ENCODE results near the gene MDN1.

The MDN1 gene

GRCh38 chr6:89807581-89807980, 12.0 kb downstream of the MDN1 start:
- Histone ChIP-seq H3K27me3 (ENCODE audit: insufficient read depth, insufficient read length) (no peaks in the 10 kb centered on the region), H3K4me1 (ENCODE audit: insufficient read depth, insufficient read length) (no peaks in the 10 kb centered on the region), H3K9ac (ENCODE audit: insufficient read length, low read depth) (no peak overlapping the region), H3K4me3 (ENCODE audit: insufficient read length, low read depth) (no peak overlapping the region), H3K9me3 (ENCODE audit: insufficient read depth, low read length) (no peaks in the 10 kb centered on the region), H3K36me3 (ENCODE audit: insufficient read depth, insufficient read length, low read length) (peaks cover 9% of the 10 kb centered on the region)
- DNase-seq (ENCODE audit: low read depth, low spot score), result no peak
- TF ChIP-seq ZNF274 (IDR thresholded peaks at IDR 0.05; ENCODE audit: low read depth, low read length) (no peak), YY1 (IDR thresholded peaks at IDR 0.05; ENCODE audit: insufficient read depth, insufficient read length) (no peak), SUZ12 (IDR thresholded peaks at IDR 0.05; ENCODE audit: extremely low read depth, insufficient read depth, insufficient read length) (no peak)

DNA sequence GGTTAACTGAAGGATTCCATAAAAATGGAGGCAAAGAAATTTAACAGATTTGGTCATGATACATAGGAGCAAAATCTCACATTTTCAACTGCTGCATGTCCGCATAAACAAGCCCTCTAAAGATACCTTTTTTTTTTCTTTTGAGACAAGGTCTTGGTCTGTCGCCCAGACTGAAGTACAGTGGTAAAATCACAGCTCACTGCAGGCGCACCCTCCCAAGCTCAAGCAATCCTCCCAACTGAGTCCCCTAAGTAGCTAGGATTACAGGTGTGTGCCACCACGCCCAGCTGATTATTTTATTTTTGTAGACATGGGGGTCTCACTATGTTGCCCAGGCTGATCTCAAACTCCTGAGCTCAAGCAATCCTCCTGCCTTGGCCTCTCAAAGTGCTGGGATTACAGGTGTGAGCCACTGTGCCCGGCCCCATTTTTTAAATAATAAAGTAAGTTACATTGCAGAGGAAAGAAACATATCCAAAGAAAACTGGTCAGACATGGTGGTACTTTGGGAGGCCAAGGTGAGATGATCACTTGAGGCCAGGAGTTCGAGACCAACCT, 13.7 kb downstream of the MDN1 start:
- Histone ChIP-seq H3K4me3 (ENCODE audit: insufficient read length, low read depth) (no peak overlapping the region), H3K36me3 (ENCODE audit: insufficient read depth, insufficient read length, low read length) (peaks cover 22% of the 10 kb centered on the region), H3K9me3 (ENCODE audit: insufficient read depth, low read length) (no peaks in the 10 kb centered on the region), H3K27me3 (ENCODE audit: insufficient read depth, insufficient read length) (no peaks in the 10 kb centered on the region), H3K4me1 (ENCODE audit: insufficient read depth, insufficient read length) (no peaks in the 10 kb centered on the region), H3K9ac (ENCODE audit: insufficient read length, low read depth) (no peak overlapping the region)
- no peak for DNase-seq (ENCODE audit: low read depth, low spot score)
- TF ChIP-seq YY1 (IDR thresholded peaks at IDR 0.05; ENCODE audit: insufficient read depth, insufficient read length), result no peak
- TF ChIP-seq SUZ12 (IDR thresholded peaks at IDR 0.05; ENCODE audit: extremely low read depth, insufficient read depth, insufficient read length), result no peak
- TF ChIP-seq ZNF274 (IDR thresholded peaks at IDR 0.05; ENCODE audit: low read depth, low read length), result no peak

DNA sequence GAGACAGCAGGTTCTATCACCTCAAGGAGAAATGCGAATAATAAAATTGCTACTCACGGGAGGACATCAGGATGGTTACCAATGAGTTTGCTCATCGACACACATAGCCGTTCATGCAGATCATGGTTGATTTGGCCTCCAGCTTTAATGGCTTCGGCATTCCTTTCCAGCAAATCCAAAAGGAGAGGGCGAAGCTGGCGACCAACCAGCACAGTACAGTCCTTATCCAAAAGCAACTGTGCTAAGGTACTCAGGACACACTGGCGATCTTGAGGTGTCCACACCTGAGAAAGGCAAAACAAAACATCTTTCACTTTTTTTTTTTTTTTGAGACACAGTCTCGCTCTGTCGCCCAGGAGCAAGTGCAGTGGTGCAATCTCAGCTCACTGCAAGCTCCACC, 16.3 kb downstream of the MDN1 start:
- Histone ChIP-seq H3K4me3 (ENCODE audit: insufficient read length, low read depth) (no peak overlapping the region), H3K9me3 (ENCODE audit: insufficient read depth, low read length) (no peaks in the 10 kb centered on the region), H3K27me3 (ENCODE audit: insufficient read depth, insufficient read length) (no peaks in the 10 kb centered on the region), H3K9ac (ENCODE audit: insufficient read length, low read depth) (no peak overlapping the region), H3K4me1 (ENCODE audit: insufficient read depth, insufficient read length) (no peaks in the 10 kb centered on the region), H3K36me3 (ENCODE audit: insufficient read depth, insufficient read length, low read length) (peaks cover 38% of the 10 kb centered on the region)
- TF ChIP-seq SUZ12 (IDR thresholded peaks at IDR 0.05; ENCODE audit: extremely low read depth, insufficient read depth, insufficient read length) (no peak), YY1 (IDR thresholded peaks at IDR 0.05; ENCODE audit: insufficient read depth, insufficient read length) (no peak), ZNF274 (IDR thresholded peaks at IDR 0.05; ENCODE audit: low read depth, low read length) (no peak)
- no peak for DNase-seq (ENCODE audit: low read depth, low spot score)

GRCh38 chr6:89799756-89800155, 19.8 kb downstream of the MDN1 start:
- Histone ChIP-seq H3K4me3 (ENCODE audit: insufficient read length, low read depth) (no peak overlapping the region), H3K9me3 (ENCODE audit: insufficient read depth, low read length) (no peaks in the 10 kb centered on the region), H3K4me1 (ENCODE audit: insufficient read depth, insufficient read length) (no peaks in the 10 kb centered on the region), H3K27me3 (ENCODE audit: insufficient read depth, insufficient read length) (no peaks in the 10 kb centered on the region), H3K9ac (ENCODE audit: insufficient read length, low read depth) (no peak overlapping the region), H3K36me3 (ENCODE audit: insufficient read depth, insufficient read length, low read length) (peaks cover 45% of the 10 kb centered on the region)
- TF ChIP-seq YY1 (IDR thresholded peaks at IDR 0.05; ENCODE audit: insufficient read depth, insufficient read length) (no peak), SUZ12 (IDR thresholded peaks at IDR 0.05; ENCODE audit: extremely low read depth, insufficient read depth, insufficient read length) (no peak), ZNF274 (IDR thresholded peaks at IDR 0.05; ENCODE audit: low read depth, low read length) (no peak)
- DNase-seq (ENCODE audit: low read depth, low spot score), result no peak

DNA sequence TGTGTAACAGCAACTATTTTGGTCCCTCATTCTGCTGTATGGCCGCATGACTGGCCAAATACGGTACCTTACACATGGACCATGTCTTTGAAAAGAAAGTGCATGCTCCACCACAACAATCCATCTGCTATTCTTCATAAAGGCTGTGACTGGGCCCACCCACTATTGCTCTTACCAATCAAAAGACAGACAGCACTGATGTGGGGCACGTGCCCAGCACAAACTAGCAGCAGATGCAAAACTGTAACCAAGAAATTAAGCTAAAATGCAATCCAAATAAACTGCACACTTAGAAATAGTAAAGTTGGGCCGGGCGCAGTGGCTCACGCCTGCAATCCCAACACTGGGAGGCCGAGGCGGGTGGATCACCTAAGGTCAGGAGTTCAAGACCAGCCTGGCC, 20.5 kb downstream of the MDN1 start:
- Histone ChIP-seq H3K9me3 (ENCODE audit: insufficient read depth, low read length) (no peaks in the 10 kb centered on the region), H3K36me3 (ENCODE audit: insufficient read depth, insufficient read length, low read length) (peaks cover 51% of the 10 kb centered on the region), H3K4me3 (ENCODE audit: insufficient read length, low read depth) (no peak overlapping the region), H3K27me3 (ENCODE audit: insufficient read depth, insufficient read length) (no peaks in the 10 kb centered on the region), H3K4me1 (ENCODE audit: insufficient read depth, insufficient read length) (no peaks in the 10 kb centered on the region), H3K9ac (ENCODE audit: insufficient read length, low read depth) (no peak overlapping the region)
- DNase-seq (ENCODE audit: low read depth, low spot score), result no peak
- TF ChIP-seq SUZ12 (IDR thresholded peaks at IDR 0.05; ENCODE audit: extremely low read depth, insufficient read depth, insufficient read length) (no peak), YY1 (IDR thresholded peaks at IDR 0.05; ENCODE audit: insufficient read depth, insufficient read length) (no peak), ZNF274 (IDR thresholded peaks at IDR 0.05; ENCODE audit: low read depth, low read length) (no peak)

DNA sequence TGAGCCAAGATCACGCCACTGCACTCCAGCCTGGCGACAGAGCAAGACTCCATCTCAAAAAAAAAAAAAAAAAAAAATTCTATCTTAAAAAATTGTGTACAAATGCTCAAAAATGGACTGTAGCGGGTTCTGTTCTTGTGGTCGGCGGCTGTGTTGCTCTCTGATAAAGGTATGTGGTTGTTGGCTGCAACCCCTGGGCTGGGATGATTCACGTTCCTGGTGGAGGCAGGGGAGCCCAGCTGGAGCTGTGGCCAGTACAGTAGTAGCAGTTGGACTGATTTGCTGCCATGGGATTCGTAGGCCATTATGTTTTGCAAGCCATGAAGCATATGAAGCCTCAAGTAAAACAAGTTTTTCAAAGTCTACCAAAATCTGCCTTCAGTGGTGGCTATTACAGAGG, 22.3 kb downstream of the MDN1 start:
- H3K4me3 ChIP-seq (ENCODE audit: insufficient read length, low read depth), result no peak overlapping the region
- peaks cover 56% of the 10 kb centered on the region for H3K36me3 ChIP-seq (ENCODE audit: insufficient read depth, insufficient read length, low read length)
- no peaks in the 10 kb centered on the region for H3K27me3 ChIP-seq (ENCODE audit: insufficient read depth, insufficient read length)
- no peak overlapping the region for H3K9ac ChIP-seq (ENCODE audit: insufficient read length, low read depth)
- no peaks in the 10 kb centered on the region for H3K9me3 ChIP-seq (ENCODE audit: insufficient read depth, low read length)
- no peaks in the 10 kb centered on the region for H3K4me1 ChIP-seq (ENCODE audit: insufficient read depth, insufficient read length)
- no peak for DNase-seq (ENCODE audit: low read depth, low spot score)
- no peak for TF ChIP-seq SUZ12 (IDR thresholded peaks at IDR 0.05; ENCODE audit: extremely low read depth, insufficient read depth, insufficient read length)
- TF ChIP-seq ZNF274 (IDR thresholded peaks at IDR 0.05; ENCODE audit: low read depth, low read length), result no peak
- TF ChIP-seq YY1 (IDR thresholded peaks at IDR 0.05; ENCODE audit: insufficient read depth, insufficient read length), result no peak

DNA sequence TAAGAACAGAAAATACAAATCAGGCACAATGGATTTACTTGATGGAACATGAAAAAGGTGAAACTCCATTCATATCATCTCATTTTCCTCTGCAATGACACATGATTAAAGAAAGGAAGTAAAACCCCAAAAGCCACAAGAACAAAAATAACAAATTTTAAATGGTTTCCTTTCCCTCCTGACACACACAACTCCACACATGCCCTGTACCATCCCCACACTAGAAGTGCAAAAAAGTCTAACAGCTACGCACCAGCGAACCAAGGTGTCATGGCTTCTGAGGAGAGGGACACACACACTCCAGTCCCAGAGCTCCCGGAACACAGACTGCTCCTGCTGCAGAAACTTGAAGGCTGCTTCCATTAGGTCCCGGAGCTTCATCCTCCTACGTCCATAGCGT, 25.3 kb downstream of the MDN1 start:
- Histone ChIP-seq H3K36me3 (ENCODE audit: insufficient read depth, insufficient read length, low read length) (peaks cover 62% of the 10 kb centered on the region), H3K4me3 (ENCODE audit: insufficient read length, low read depth) (no peak overlapping the region), H3K9me3 (ENCODE audit: insufficient read depth, low read length) (no peaks in the 10 kb centered on the region), H3K4me1 (ENCODE audit: insufficient read depth, insufficient read length) (no peaks in the 10 kb centered on the region), H3K9ac (ENCODE audit: insufficient read length, low read depth) (no peak overlapping the region), H3K27me3 (ENCODE audit: insufficient read depth, insufficient read length) (no peaks in the 10 kb centered on the region)
- DNase-seq (ENCODE audit: low read depth, low spot score), result no peak
- TF ChIP-seq SUZ12 (IDR thresholded peaks at IDR 0.05; ENCODE audit: extremely low read depth, insufficient read depth, insufficient read length), result no peak
- TF ChIP-seq ZNF274 (IDR thresholded peaks at IDR 0.05; ENCODE audit: low read depth, low read length), result no peak
